IMR-90 (cell line): ENCODE data around the gene NT5DC3. TPM values are rescaled to one million over a fixed set of nuclear protein-coding genes. Genes with fewer than 3 reads are reported as not detected.

Source experiments
- ATAC-seq: fragments of 200-7000 bp; cut with Tn5 transposase; 2 replicates; pipeline ENCODE4 v1.9.1; 2020; ENCODE audit warnings: low read depth, mild to moderate bottlenecking, moderate library complexity
- BruUV-seq: library from RNA; stranded (reverse); fragments of 400-500 nt; replicated peaks from 2 replicates; lab custom pipeline; 2021; lab: Mats Ljungman, UMichigan
- CTCF ChIA-PET: fragments of 300-600 bp; formaldehyde crosslinking; extraction: SDS; loops from one replicate; lab custom pipeline; 2021; ENCODE audit warnings: antibody characterized with exemption; lab: Yijun Ruan, JAX
- POLR2A ChIA-PET: fragments of 300-600 bp; sonication (Branson Sonifier 250); formaldehyde crosslinking; loops from one replicate; lab custom pipeline; 2022; ENCODE audit warnings: antibody characterized with exemption; ENCODE audit not compliant: unreplicated experiment; lab: Charles Lee
- DNase-seq: peaks from one replicate; pipeline ENCODE4 v3.0.0; 2013
- H2AFZ ChIP-seq: replicated peaks from 2 replicates; pipeline ENCODE3; 2013; ENCODE audit warnings: low read length, mild to moderate bottlenecking; ENCODE audit not compliant: poor library complexity
- H2AK5ac ChIP-seq: 2 replicates; pipeline ENCODE4 v1.6.1; 2013; ENCODE audit warnings: low read depth, low read length, inconsistent platforms
- H2AK9ac ChIP-seq: replicated peaks from 2 replicates; pipeline ENCODE3; 2013; ENCODE audit warnings: mild to moderate bottlenecking, low read depth, low read length, moderate library complexity; ENCODE audit not compliant: poor library complexity
- H2BK120ac ChIP-seq: 2 replicates; pipeline ENCODE4 v1.6.1; 2013; ENCODE audit warnings: low read depth, low read length, inconsistent platforms
- H2BK15ac ChIP-seq: 3 replicates; pipeline ENCODE4 v1.6.1; 2013; ENCODE audit warnings: low read depth, low read length, inconsistent platforms
- H2BK20ac ChIP-seq: 2 replicates; pipeline ENCODE4 v1.6.1; 2013; ENCODE audit warnings: low read depth, mild to moderate bottlenecking, inconsistent platforms, low read length, moderate library complexity
- H2BK5ac ChIP-seq: 2 replicates; pipeline ENCODE4 v1.6.1; 2013; ENCODE audit warnings: mild to moderate bottlenecking, low read depth, low read length, inconsistent platforms; ENCODE audit not compliant: poor library complexity, severe bottlenecking
- H3K14ac ChIP-seq: replicated peaks from 2 replicates; pipeline ENCODE4 v1.6.1; 2013; ENCODE audit warnings: low read depth, low read length, inconsistent platforms
- H3K18ac ChIP-seq: 2 replicates; pipeline ENCODE4 v1.6.1; 2013; ENCODE audit warnings: low read depth, low read length, control low read depth
- H3K23ac ChIP-seq: 2 replicates; pipeline ENCODE4 v1.6.1; 2013; ENCODE audit warnings: low read depth, low read length, inconsistent platforms
- H3K27ac ChIP-seq: 2 replicates; pipeline ENCODE4 v1.5.1; 2013; ENCODE audit warnings: mild to moderate bottlenecking, control low read depth, low read length; ENCODE audit not compliant: insufficient read depth
- H3K27me3 ChIP-seq: 2 replicates; pipeline ENCODE4 v1.6.1; 2013; ENCODE audit warnings: low read length; ENCODE audit not compliant: control insufficient read depth, insufficient read depth
- H3K36me3 ChIP-seq: 2 replicates; pipeline ENCODE4 v1.6.1; 2013; ENCODE audit warnings: low read length, mixed read lengths; ENCODE audit not compliant: control insufficient read depth, insufficient read depth
- H3K4ac ChIP-seq: 2 replicates; pipeline ENCODE4 v1.6.1; 2013; ENCODE audit warnings: low read depth, low read length, inconsistent platforms
- H3K4me1 ChIP-seq: 2 replicates; pipeline ENCODE4 v1.6.1; 2013; ENCODE audit warnings: low read length, mixed read lengths; ENCODE audit not compliant: control insufficient read depth, insufficient read depth
- H3K4me2 ChIP-seq: 2 replicates; pipeline ENCODE4 v1.6.1; 2013; ENCODE audit warnings: low read depth, mild to moderate bottlenecking, control low read depth, low read length, moderate library complexity
- H3K4me3 ChIP-seq: 2 replicates; pipeline ENCODE4 v1.5.1; 2013; ENCODE audit warnings: low read depth, mild to moderate bottlenecking, control low read depth, low read length, moderate library complexity; ENCODE audit not compliant: insufficient read depth
- H3K56ac ChIP-seq: 2 replicates; pipeline ENCODE4 v1.6.1; 2013; ENCODE audit warnings: low read length, inconsistent platforms; ENCODE audit not compliant: insufficient read depth; ENCODE audit errors: extremely low read depth
- H3K79me1 ChIP-seq, 2 experiments: 2 replicates each; pipeline ENCODE4 v1.6.1; 2013; ENCODE audit warnings: low read length in 2 of 2, inconsistent platforms in 1 of 2, low read depth in 1 of 2
- H3K9ac ChIP-seq: 2 replicates; pipeline ENCODE4 v1.6.1; 2013; ENCODE audit warnings: low read depth, low read length, control low read depth
- H3K9me1 ChIP-seq: 2 replicates; pipeline ENCODE4 v1.6.1; 2013; ENCODE audit warnings: low read length, inconsistent platforms; ENCODE audit not compliant: insufficient read depth
- H3K9me3 ChIP-seq: 2 replicates; pipeline ENCODE4 v1.6.1; 2013; ENCODE audit warnings: low read length; ENCODE audit not compliant: control insufficient read depth, insufficient read depth
- H4K20me1 ChIP-seq: 2 replicates; pipeline ENCODE4 v1.6.1; 2013; ENCODE audit warnings: low read length, inconsistent platforms; ENCODE audit not compliant: insufficient read depth
- H4K5ac ChIP-seq: 2 replicates; pipeline ENCODE4 v1.6.1; 2013; ENCODE audit warnings: mild to moderate bottlenecking, low read depth, low read length, control low read depth
- H4K8ac ChIP-seq, 2 experiments: 2 replicates each; pipeline ENCODE4 v1.6.1; 2013; ENCODE audit warnings: low read depth in 2 of 2, low read length in 2 of 2, control low read depth in 1 of 2, inconsistent platforms in 1 of 2
- H4K91ac ChIP-seq: 2 replicates; pipeline ENCODE4 v1.6.1; 2013; ENCODE audit warnings: low read depth, low read length, inconsistent platforms; ENCODE audit not compliant: insufficient read depth
- BHLHE40 ChIP-seq: fragments of 150-350 bp; IDR thresholded peaks from 2 replicates; pipeline ENCODE4 v1.6.1; 2016; ENCODE audit warnings: mild to moderate bottlenecking, low read depth, low read length
- CEBPB ChIP-seq: IDR thresholded peaks from 2 replicates; pipeline ENCODE4 v1.6.1; 2012; ENCODE audit warnings: low read depth, low read length, improper control_type of control experiment
- CTCF ChIP-seq: conservative IDR thresholded peaks from 2 replicates; pipeline ENCODE4 v1.5.1; 2012; ENCODE audit warnings: mild to moderate bottlenecking, low read depth, low read length, improper control_type of control experiment
- ELK1 ChIP-seq: fragments of 150-350 bp; IDR thresholded peaks from 2 replicates; pipeline ENCODE4 v1.6.1; 2016; ENCODE audit warnings: low read depth, mild to moderate bottlenecking, low read length, moderate library complexity, borderline replicate concordance
- FOS ChIP-seq: fragments of 150-350 bp; IDR thresholded peaks from 2 replicates; pipeline ENCODE4 v1.6.1; 2016; ENCODE audit warnings: low read depth, low read length
- MAFK ChIP-seq: IDR thresholded peaks from 2 replicates; pipeline ENCODE4 v1.6.1; 2012; ENCODE audit warnings: low read depth, low read length, improper control_type of control experiment
- MXI1 ChIP-seq: IDR thresholded peaks from 2 replicates; pipeline ENCODE4 v1.6.1; 2012; ENCODE audit warnings: low read depth, mild to moderate bottlenecking, low read length, moderate library complexity, borderline replicate concordance
- NFE2L2 ChIP-seq: fragments of 150-350 bp; IDR thresholded peaks from 2 replicates; pipeline ENCODE4 v1.6.1; 2016; ENCODE audit warnings: low read depth, mild to moderate bottlenecking, low read length
- POLR2A ChIP-seq: IDR thresholded peaks from 2 replicates; pipeline ENCODE4 v1.6.1; 2012; ENCODE audit warnings: mild to moderate bottlenecking, low read depth, low read length
- RAD21 ChIP-seq: IDR thresholded peaks from 2 replicates; pipeline ENCODE4 v1.6.1; 2012; ENCODE audit warnings: low read length, improper control_type of control experiment
- RCOR1 ChIP-seq: IDR thresholded peaks from 2 replicates; pipeline ENCODE4 v1.6.1; 2012; ENCODE audit warnings: mild to moderate bottlenecking, low read length, improper control_type of control experiment; ENCODE audit not compliant: insufficient replicate concordance
- RFX5 ChIP-seq: IDR thresholded peaks from 2 replicates; pipeline ENCODE4 v1.8.0; 2012; ENCODE audit warnings: low read depth, mild to moderate bottlenecking, low read length, moderate library complexity
- SMC3 ChIP-seq: fragments of 150-350 bp; IDR thresholded peaks from 2 replicates; pipeline ENCODE4 v1.6.1; 2016; ENCODE audit warnings: low read depth, mild to moderate bottlenecking, antibody characterized with exemption, low read length, moderate library complexity
- USF2 ChIP-seq: fragments of 150-350 bp; IDR thresholded peaks from 2 replicates; pipeline ENCODE4 v1.6.1; 2017; ENCODE audit warnings: mild to moderate bottlenecking, antibody characterized with exemption, low read length, low read depth
- WGBS, 2 experiments: methylation state at CpG; one replicate each; pipeline versions ENCODE4 v1.1.5 to v1.1.7; 2013; ENCODE audit warnings: missing lambda C conversion rate in 2 of 2; ENCODE audit not compliant: insufficient read length in 1 of 2; ENCODE audit errors: extremely low coverage in 2 of 2; 5-methylcytosine and 5-hydroxymethylcytosine counted together
- dilution Hi-C: fragments of 300-500 bp; cut with HindIII; formaldehyde crosslinking; loops from one replicate; pipeline ENCODE4 v1.14.3; 2018; ENCODE audit warnings: low sequenced_read_pairs; ENCODE audit not compliant: unreplicated experiment
- in situ Hi-C: fragments of 300-500 bp; cut with MboI; formaldehyde crosslinking; loops from 3 replicates; pipeline ENCODE4 v1.14.3; 2019; ENCODE audit warnings: low sequenced_read_pairs, inconsistent platforms, mixed read lengths
- intact Hi-C: fragments of 100-400 bp; cut with micrococcal nuclease; formaldehyde crosslinking; loops from 2 replicates; pipeline ENCODE4 v1.10.0; 2022
- polyA plus RNA-seq, 3 experiments: library from polyadenylated mRNA; depleted of rRNA; stranded (reverse); fragments of >200 nt; gene quantifications; 2 replicates each; pipeline ENCODE4 v1.2.3, GENCODE V29; 2012; ENCODE audit warnings: low replicate concordance in 1 of 3
- total RNA-seq: library from RNA; depleted of rRNA; stranded (reverse); fragments of >200 nt; gene quantifications from 2 replicates; pipeline ENCODE4 v1.2.3, GENCODE V29; 2012

The NT5DC3 gene
- total and polyA plus RNA-seq, 2 of the 4 experiments (the other 2 are of a cell fraction), result 7.3 to 17.6 TPM

- peak overlapping the region; percentile 90 for H3K23ac ChIP-seq
- peak overlapping the region; percentile 81; the same call in 1 of the 2 replicates for H3K9ac ChIP-seq
- dilution Hi-C loops, result no loop called here
- peak overlapping the region; percentile 49 for H3K14ac ChIP-seq
- peak overlapping the region; percentile 95 for H3K4me3 ChIP-seq
- TF ChIP-seq CEBPB (no peak), RCOR1 (no peak), SMC3 (no peak), MXI1 (no peak), CTCF (no peak), MAFK (no peak), POLR2A (no peak), ELK1 (no peak), USF2 (no peak), RFX5 (no peak), RAD21 (no peak), FOS (no peak), BHLHE40 (no peak), NFE2L2 (no peak)
- H3K79me1 ChIP-seq, result peaks cover 25 to 33% of the 10 kb centered on the region in 2 experiments
- no peak for DNase-seq
- H2BK5ac ChIP-seq, result no peak overlapping the region
- no peak overlapping the region for H2BK20ac ChIP-seq
- POLR2A ChIA-PET, result no interaction called here
- no peak overlapping the region for H2AFZ ChIP-seq
- H4K8ac ChIP-seq, result no peak overlapping the region; a peak in 1 of 4 replicates
- no peak overlapping the region for H2BK120ac ChIP-seq
- H3K56ac ChIP-seq, result no peak overlapping the region
- peak overlapping the region; percentile 36 for H2AK5ac ChIP-seq
- intact Hi-C loops, result loop anchor here (5.0 kb wide), 1 partner anchor 33 kb away; no protein-coding TSS in a partner anchor
- no peak overlapping the region for H3K18ac ChIP-seq
- H3K4ac ChIP-seq, result 0 out of 2 replicates have a peak overlapping the region, but pooled peaks have one; percentile 17
- H4K5ac ChIP-seq, result no peak overlapping the region
- WGBS, 2 experiments, result 51% methylated on average over 5 of the region's 14 CpGs; no CpG with 5 or more reads in 1 of the 2 experiments
- H3K9me1 ChIP-seq, result peaks cover 9% of the 10 kb centered on the region
- H3K4me2 ChIP-seq, result peak overlapping the region; percentile 97
- H3K27ac ChIP-seq, result no peak overlapping the region; the same call in 1 of the 2 replicates
- H4K91ac ChIP-seq, result no peak overlapping the region
- peaks cover 9% of the 10 kb centered on the region for H3K4me1 ChIP-seq
- H3K27me3 ChIP-seq, result no peaks in the 10 kb centered on the region
- H2AK9ac ChIP-seq, result no peak overlapping the region
- no peaks in the 10 kb centered on the region for H3K36me3 ChIP-seq
- H4K20me1 ChIP-seq, result peaks cover 18% of the 10 kb centered on the region
- BruUV-seq, result no TSS peak
- in situ Hi-C loops, result no loop called here
- ATAC-seq, result no peak
- H2BK15ac ChIP-seq, result no peak overlapping the region
- CTCF ChIA-PET, result interaction anchor here (1.1 kb wide), 1 partner anchor 68 kb away, joined by 3 read pairs; no protein-coding TSS in a partner anchor
- no peaks in the 10 kb centered on the region for H3K9me3 ChIP-seq
Measured at GRCh38 chr12:103839609-103840461, 1.2 kb downstream of the NT5DC3 start.
